HG03066 (cell line): ENCODE data around the gene CCDC17.

Experiments used
- ATAC-seq: cut with Tn5 transposase; IDR thresholded peaks from one replicate; pipeline ENCODE4 v1.9.1; 2021; ENCODE audit warnings: low read depth; ENCODE audit not compliant: unreplicated experiment

CCDC17 gene

DNA sequence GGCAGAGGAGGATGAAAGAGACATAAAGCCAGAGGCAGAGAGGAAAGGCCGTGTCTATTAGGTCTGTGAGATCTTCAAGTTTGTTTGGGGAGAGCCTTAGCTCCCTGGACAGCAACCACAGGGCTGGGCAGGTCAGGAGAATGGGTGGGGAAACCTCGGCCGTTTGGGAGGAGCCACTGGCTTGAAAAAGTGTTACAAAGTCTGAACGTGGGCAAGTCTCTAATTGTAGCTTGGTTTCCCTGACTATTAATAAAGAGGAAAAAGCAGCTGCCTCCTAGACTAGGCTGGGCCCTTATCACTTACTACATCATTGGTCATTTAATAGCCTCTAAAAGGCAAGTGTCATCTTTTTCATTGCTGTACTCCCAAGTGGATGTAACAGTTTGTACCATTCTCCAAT, at the start of gene CCDC17:
Gene CCDC17, minus strand, starts transcription at position 83 of the 400 bp plus-strand sequence. CDS start 145 bp downstream, outside the sequence.
- no peak for ATAC-seq

DNA sequence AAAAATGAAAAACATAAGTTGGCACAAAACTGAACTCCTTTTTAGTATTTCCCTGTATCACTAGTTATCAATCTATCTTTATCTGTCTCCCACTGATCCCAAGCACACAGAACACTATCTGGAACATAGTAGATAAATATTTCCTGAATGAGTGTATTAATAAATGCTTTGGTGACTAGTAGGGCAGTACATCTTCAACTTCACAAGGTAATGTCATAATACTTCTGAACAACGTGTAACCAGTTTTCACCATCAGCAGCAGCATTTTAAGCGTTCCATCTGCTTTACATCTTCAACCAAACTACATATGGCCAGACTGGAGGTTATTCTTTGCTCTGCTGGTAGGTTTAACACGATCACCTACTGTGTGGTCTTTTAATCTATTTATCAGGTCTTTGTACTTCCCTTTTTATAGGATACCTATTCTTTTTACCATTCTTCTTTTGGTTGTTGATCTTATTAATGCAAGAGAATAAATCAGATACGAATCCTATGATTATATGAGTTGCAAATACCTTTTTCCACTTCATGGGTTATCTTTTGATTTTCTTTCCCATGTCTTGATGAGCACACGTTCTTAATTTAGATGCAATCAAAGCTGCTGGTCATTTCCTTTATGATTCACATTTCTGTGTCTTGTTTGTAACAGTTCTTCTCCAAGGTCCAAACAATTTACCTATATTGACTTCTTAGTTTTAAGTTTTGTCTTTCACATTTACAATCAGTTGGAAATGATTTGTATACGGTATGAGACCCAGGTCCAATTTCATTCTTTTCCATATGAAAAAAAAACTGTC, 46.2 kb upstream of the CCDC17 start:
- ATAC-seq: no peak

DNA sequence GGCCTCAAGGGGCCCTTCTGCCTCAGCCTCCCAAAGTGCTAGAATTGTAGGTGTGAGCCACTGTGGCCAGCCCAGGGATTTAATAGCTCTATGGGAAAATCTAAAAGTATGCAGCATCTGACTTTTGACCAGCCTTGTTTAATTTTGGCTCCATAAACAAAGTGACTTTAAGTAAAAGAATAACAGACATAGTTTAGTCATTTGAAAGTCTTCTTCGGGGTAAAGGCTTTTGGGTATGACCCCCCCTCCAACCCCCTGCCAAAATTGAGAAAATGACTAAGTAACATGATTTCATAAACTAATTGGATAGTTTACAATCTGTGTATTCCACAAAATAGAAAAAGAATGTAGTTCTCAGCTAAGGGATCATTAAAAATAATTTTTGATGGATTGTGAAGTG, 45.5 kb upstream of the CCDC17 start:
- ATAC-seq: no peak

DNA sequence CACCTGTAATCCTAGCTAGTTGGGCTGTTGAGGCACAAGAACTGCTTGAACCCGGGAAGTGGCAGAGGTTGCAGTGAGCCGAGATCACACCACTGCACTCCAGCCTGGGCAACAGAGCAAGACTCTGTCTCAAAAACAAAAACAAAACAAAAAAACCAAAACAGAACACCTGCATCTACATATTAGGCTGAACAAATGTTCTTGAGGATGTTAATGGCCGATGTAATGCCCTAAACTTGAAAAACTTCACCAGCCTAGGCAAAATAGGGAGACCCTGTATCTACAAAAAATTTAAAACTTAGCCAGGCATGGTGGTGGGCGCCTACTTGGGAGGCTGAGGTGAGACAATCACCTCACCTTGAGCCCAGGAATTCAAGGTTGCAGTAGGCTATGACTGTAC, 44.7 kb upstream of the CCDC17 start:
- ATAC-seq: no peak

DNA sequence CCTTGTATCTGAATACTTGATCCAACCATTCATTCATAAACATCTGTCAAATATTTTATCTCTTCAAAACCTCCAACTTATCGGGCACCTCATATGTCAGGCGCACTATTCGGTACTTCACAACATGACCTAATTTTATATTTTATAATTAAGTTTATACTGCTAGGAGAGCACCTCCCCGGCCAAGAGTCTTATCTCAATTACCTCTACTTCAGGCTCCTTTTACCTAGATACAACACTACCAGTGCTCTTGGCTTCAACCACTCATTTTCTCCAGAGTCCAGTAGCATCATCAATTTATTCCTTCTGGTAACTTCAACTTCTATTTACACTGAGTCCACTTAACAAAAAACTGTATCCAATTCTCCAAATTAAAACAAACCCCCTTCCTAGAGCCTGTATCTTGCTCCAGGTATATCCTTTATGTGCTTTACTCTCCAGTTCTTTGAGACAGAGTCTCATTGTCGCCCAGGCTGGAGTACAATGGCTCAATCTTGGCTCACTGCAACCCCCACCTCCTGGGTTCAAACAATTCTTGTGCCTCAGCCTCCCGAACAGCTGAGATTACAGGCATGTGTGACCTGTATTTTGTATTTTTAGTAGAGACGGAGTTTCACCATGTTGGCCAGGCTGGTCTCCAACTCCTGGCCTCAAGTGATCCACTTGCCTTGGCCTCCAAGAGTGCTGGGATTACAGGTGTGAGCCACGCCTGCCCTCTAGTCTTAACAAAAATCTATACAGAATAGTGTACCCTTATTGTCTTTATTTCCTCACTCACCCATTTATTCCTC, 43.7 kb upstream of the CCDC17 start:
- ATAC-seq: no peak

DNA sequence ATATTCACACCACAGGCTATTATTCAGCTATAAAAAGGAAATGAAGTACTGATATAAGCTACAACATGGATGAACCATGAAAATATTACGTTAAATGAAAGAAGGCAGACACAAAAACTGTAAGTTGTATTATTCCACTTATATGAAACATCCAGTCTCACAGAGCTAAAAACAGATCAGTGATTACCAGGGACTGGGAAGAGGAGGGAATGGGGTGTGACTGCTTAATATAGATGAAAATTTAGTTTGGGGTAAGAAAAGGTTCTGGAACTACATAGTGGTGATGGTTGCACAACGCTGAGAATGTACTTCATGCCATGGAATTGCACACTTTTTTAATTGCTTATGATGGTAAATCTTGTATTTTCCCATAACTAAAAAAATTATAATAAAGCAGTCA, 43.0 kb upstream of the CCDC17 start:
- no peak for ATAC-seq

DNA sequence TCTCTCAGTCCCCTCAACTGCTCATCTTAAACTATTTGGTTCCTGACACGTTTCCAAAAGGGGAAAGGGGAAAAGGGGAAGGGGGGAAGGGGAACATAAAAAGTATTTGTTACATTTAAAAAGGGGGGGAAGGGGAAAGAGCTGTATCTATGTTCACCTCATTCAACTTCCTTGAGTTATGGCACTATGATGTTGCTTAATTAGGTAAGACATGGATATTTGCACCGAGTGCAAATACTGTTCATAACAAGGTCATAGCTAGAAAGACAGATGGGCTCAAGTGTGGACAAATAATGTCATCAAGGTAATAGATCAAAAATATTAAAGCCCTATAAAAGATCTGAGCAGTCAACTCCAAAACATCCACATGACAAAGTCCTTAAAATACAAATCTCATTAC, 36.5 kb upstream of the CCDC17 start:
- ATAC-seq: no peak

DNA sequence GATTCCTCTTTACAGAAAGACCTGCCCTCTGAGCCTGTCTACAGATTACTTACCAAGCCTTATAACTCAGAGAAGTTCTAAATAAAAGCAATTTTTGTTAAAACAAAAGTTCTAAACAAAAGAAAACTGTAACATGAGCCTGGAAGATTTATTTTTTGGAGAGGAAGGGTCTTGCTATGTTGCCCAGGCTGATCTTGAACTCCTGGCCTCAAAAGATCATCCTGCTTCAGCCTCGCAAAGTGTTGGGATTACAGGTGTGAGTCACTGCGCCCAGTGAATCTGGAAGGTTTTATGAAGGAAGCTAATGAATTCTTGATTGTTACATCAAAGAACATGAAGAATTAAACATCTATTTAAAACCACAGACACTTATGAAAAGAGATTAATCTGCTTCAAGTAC, 35.4 kb upstream of the CCDC17 start:
- no peak for ATAC-seq

DNA sequence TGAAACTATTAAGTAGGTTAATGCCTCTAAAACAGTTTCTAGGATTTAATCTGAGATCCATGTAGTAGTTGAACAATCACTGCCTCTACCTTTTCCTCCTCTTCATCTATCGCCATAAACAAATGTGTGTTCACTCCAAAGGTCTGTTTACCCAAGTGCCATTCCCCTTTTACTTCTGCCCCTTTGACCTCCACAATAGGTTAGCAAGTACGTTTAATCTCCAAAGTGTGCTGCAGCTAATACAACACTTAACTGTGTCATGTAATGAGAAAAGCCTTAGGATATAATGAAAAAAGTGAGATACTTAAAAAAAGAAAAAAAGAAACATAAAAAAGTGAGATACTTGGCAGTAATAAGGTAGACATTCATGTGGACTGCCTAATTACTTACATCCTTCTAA, 34.3 kb upstream of the CCDC17 start:
- no peak for ATAC-seq

DNA sequence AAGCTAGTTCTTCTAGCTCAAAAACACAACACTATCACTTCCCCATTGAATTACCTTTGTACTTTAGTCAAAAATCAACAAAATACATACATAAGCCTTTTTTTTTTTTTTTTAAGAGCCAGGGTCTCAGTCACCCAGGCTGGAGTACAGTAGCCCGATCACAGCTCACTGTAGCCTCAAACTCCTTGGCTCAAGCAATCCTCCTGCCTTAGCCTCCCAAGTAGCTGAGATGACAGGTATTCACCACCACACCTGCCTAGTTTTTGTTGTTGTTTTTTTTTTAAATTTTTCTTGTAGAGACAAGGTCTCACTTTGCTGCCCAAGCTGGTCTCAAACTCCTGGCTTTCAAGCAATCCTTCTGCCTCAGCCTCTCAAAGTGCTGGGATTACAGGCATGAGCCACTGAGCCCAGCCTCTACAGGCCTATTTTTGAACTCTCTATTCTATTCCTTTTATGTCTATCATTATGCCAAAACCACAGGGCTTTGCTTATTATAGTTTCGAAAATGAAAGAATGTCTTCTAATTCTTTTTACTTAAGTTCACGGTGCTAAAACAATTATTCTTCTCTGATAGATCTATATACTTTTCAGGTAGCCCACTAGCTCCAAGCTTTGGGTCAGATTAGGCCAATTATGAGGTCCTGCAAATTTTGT, 32.8 kb upstream of the CCDC17 start:
- ATAC-seq: no peak

DNA sequence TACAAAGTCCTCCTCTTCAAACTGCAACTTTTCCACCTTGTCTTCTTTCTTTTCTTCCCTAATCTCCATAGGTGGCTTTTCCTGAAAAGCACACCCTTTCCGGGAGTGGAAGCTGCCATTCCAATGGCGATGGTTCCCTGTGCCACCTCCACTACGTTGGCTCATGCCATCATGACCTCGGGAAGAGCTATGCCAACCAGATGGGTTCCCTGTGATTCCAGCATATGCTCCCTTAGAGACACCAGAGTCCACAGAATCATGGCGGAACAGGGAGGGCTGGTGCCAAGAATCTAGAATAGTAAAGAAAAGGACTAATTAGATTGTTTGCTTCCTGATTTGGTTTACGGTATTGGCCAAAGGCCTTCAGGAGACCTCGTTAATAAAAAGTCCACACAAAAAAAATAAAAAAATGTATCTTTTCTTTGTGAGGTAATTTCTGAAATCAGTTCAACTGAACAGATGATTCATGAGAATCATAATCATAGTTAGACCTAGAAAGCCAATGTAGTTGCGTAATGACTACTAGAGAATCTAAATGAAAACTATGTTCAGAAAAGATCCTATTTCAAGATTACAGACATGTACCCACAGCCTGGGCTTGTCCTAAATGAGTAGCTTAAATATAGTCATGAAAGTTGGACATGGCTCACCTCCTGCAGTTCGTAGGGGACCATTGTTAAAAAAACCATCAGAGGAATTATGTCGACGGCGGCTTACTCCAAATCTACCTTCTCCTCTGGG, 30.9 kb upstream of the CCDC17 start:
- no peak for ATAC-seq

DNA sequence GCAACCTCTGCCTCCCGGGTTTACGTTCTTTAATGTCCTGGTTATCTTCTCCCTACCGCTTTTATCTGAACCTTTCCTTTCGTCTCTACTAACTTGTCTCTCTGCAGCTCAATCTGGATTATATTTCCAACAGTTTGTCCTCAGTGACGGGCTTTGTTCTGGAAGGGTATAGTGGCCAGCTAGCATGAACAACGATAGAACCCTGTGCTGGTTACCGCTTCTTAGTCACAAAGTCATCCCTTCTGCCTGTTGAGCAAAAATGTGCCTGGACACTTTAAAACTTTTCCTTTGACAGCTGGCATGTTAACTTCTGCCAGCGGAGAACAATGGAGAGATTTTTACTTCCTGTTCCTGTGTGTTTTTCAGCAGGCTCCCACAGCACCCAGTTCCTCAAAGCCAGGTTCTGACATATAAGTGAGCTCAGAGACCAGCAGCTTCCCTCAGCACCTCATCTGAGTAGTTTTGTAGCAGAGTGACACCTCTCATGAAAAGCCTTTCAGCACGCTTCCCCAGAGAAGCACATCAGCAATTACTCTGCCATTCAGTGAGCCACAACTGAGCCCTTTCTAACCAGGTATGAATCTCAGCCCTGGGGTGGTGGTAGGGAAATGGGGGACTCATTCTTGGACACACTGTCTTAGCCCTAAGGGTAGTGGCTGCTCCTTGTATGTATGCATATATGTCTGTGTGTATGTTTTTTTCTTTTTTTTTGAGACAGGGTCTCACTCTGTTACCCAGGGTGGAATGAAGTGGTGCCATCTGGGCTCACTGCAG, 23.6 kb upstream of the CCDC17 start:
- ATAC-seq: no peak

DNA sequence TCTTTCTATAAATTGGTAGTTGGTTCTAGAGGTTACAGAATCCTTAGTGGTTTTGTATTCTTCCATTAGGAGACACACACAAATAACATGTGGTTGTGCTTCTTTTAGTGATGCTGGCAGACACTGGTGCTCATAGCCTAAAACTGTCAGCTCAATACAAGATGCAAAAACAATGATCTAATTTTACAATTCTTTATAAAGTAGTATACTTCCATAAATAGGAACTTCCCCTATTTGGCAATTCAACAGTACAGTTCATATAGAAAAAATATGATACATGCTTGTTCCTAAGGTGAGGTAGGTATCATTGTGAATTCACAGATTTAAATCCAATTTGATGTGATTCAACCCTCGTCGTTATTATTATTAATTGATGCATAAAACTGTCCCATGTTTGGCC, 20.8 kb upstream of the CCDC17 start:
- ATAC-seq: no peak

DNA sequence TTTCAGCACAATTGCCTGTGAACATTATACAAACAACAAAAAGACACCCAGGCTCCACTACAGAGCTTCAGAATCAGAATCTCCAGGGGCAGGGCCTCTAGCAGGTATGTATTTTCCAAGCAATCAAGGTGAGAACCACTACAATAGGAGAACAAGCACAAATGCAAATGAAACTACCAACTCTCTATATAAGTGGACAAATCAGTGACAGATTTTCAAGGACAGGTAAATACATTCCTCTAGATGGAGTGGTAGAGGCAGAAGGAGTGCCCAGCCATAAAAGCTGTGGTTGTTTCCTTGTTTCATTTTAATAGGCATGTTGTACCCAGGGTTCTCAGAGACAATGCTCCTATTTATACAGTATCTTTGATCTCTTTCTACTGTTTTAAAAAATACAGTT, 20.1 kb upstream of the CCDC17 start:
- ATAC-seq: no peak

DNA sequence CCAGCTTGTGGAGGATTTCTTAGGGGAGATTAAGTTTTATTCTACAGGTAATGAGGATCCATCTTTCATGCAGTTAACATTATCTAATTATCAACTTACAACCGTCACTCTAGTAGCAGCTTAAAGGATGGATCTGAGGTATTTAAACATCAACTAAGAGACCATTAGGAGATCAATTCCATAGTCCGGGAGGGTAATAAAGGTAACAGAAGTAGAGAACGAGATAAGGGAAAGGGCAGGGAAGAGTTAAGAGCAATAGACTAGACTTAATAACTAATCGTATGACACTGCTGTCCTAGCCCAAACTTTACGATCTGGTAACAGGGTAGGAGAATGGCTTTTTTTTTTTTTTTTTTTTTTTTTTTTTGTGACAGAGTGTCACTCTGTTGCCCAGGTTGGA, 19.5 kb upstream of the CCDC17 start:
- ATAC-seq: no peak

DNA sequence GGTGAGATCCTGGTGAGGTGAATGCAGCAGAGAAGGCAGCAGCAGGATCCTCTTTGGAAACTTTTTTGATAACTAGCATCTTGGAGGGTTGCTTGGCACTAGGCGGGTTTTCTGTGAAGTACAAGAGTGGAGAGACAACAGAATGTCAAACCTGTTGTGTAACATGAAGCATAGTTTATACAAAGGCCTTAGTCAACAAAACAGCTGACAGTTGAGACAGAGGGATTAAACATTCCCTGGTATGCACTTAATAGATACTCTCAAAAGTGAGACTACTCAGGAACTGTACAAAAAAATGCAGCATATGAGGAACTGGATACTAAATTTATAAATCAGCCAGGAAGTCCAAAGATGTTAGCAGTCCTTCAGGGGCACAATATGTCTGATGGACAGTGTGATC, 16.4 kb upstream of the CCDC17 start:
- no peak for ATAC-seq

DNA sequence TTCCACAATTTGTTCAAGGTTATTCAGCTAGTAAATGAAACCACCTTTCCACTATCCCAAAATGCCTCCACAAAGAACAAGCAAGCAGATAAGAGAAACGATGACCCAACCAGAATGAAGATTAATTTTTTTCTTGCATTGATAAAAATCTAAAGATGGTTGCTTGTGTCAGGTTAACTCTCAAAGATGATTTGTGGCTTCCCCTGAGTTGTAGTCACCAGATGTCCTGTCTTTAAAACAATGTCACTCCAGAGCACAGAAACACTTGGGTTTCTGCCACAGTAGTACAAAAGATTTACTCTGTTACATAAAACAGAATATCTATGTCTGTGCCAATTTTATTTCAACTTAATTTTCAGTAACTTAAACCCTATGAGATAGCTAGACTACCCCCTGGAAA, 11.4 kb upstream of the CCDC17 start:
- no peak for ATAC-seq

DNA sequence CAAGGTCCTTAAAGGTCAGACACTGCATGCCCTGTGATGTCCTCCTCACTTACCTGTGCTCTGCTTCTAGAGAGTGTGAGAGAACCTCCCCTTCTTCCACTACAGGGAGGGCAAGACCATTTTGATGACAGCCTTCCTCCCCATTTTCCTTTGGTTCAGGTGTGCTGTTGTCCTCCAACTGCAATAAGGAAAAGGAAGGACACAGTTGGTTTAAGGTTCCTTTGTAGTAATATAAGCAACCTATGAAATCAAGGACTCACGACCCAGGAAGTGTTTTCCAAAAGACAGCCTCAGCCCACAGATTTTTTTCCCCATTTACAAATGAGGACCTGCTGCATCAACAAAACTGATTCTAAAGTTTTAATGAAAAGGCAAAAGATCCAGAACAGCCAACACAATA, 6.6 kb upstream of the CCDC17 start:
- ATAC-seq: no peak

DNA sequence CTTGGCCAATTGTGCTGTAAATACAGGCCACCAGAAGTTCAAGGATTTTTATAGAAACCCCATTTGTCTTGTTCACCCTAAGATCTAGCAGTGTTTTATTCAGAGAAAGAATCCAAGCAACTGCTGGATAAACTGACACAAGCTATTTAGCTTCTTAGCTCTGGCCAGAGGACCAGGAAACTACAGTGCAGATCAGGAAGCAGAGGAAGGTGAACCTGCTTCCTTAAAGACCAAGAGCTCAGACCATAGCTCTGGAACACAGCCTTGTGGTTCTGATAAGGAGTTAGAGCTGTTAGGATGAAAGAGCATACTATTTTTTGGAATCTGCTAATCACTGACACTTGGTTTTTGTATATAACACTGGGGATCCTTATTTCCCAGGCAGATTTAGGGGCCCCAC, 5.2 kb upstream of the CCDC17 start:
- no peak for ATAC-seq
